IMR-90 (cell line): Measurements from ENCODE around the gene WFDC10A. TPM values are rescaled to one million over a fixed set of nuclear protein-coding genes. Genes with fewer than 3 reads are reported as not detected.

ENCODE experiments used
- ATAC-seq: fragments of 200-7000 bp; cut with Tn5 transposase; 2 replicates; pipeline ENCODE4 v1.9.1; 2020; ENCODE audit warnings: low read depth, mild to moderate bottlenecking, moderate library complexity
- BruUV-seq: library from RNA; stranded (reverse); fragments of 400-500 nt; replicated peaks from 2 replicates; lab custom pipeline; 2021; lab: Mats Ljungman, UMichigan
- CTCF ChIA-PET: fragments of 300-600 bp; formaldehyde crosslinking; extraction: SDS; loops from one replicate; lab custom pipeline; 2021; ENCODE audit warnings: antibody characterized with exemption; lab: Yijun Ruan, JAX
- POLR2A ChIA-PET: fragments of 300-600 bp; sonication (Branson Sonifier 250); formaldehyde crosslinking; loops from one replicate; lab custom pipeline; 2022; ENCODE audit warnings: antibody characterized with exemption; ENCODE audit not compliant: unreplicated experiment; lab: Charles Lee
- DNase-seq: peaks from one replicate; pipeline ENCODE4 v3.0.0; 2013
- H2AFZ ChIP-seq: replicated peaks from 2 replicates; pipeline ENCODE3; 2013; ENCODE audit warnings: low read length, mild to moderate bottlenecking; ENCODE audit not compliant: poor library complexity
- H2AK5ac ChIP-seq: 2 replicates; pipeline ENCODE4 v1.6.1; 2013; ENCODE audit warnings: low read depth, low read length, inconsistent platforms
- H2AK9ac ChIP-seq: replicated peaks from 2 replicates; pipeline ENCODE3; 2013; ENCODE audit warnings: mild to moderate bottlenecking, low read depth, low read length, moderate library complexity; ENCODE audit not compliant: poor library complexity
- H2BK120ac ChIP-seq: 2 replicates; pipeline ENCODE4 v1.6.1; 2013; ENCODE audit warnings: low read depth, low read length, inconsistent platforms
- H2BK15ac ChIP-seq: 3 replicates; pipeline ENCODE4 v1.6.1; 2013; ENCODE audit warnings: low read depth, low read length, inconsistent platforms
- H2BK20ac ChIP-seq: 2 replicates; pipeline ENCODE4 v1.6.1; 2013; ENCODE audit warnings: low read depth, mild to moderate bottlenecking, inconsistent platforms, low read length, moderate library complexity
- H2BK5ac ChIP-seq: 2 replicates; pipeline ENCODE4 v1.6.1; 2013; ENCODE audit warnings: mild to moderate bottlenecking, low read depth, low read length, inconsistent platforms; ENCODE audit not compliant: poor library complexity, severe bottlenecking
- H3K14ac ChIP-seq: replicated peaks from 2 replicates; pipeline ENCODE4 v1.6.1; 2013; ENCODE audit warnings: low read depth, low read length, inconsistent platforms
- H3K18ac ChIP-seq: 2 replicates; pipeline ENCODE4 v1.6.1; 2013; ENCODE audit warnings: low read depth, low read length, control low read depth
- H3K23ac ChIP-seq: 2 replicates; pipeline ENCODE4 v1.6.1; 2013; ENCODE audit warnings: low read depth, low read length, inconsistent platforms
- H3K27ac ChIP-seq: 2 replicates; pipeline ENCODE4 v1.5.1; 2013; ENCODE audit warnings: mild to moderate bottlenecking, control low read depth, low read length; ENCODE audit not compliant: insufficient read depth
- H3K27me3 ChIP-seq: 2 replicates; pipeline ENCODE4 v1.6.1; 2013; ENCODE audit warnings: low read length; ENCODE audit not compliant: control insufficient read depth, insufficient read depth
- H3K36me3 ChIP-seq: 2 replicates; pipeline ENCODE4 v1.6.1; 2013; ENCODE audit warnings: low read length, mixed read lengths; ENCODE audit not compliant: control insufficient read depth, insufficient read depth
- H3K4ac ChIP-seq: 2 replicates; pipeline ENCODE4 v1.6.1; 2013; ENCODE audit warnings: low read depth, low read length, inconsistent platforms
- H3K4me1 ChIP-seq: 2 replicates; pipeline ENCODE4 v1.6.1; 2013; ENCODE audit warnings: low read length, mixed read lengths; ENCODE audit not compliant: control insufficient read depth, insufficient read depth
- H3K4me2 ChIP-seq: 2 replicates; pipeline ENCODE4 v1.6.1; 2013; ENCODE audit warnings: low read depth, mild to moderate bottlenecking, control low read depth, low read length, moderate library complexity
- H3K4me3 ChIP-seq: 2 replicates; pipeline ENCODE4 v1.5.1; 2013; ENCODE audit warnings: low read depth, mild to moderate bottlenecking, control low read depth, low read length, moderate library complexity; ENCODE audit not compliant: insufficient read depth
- H3K56ac ChIP-seq: 2 replicates; pipeline ENCODE4 v1.6.1; 2013; ENCODE audit warnings: low read length, inconsistent platforms; ENCODE audit not compliant: insufficient read depth; ENCODE audit errors: extremely low read depth
- H3K79me1 ChIP-seq, 2 experiments: 2 replicates each; pipeline ENCODE4 v1.6.1; 2013; ENCODE audit warnings: low read length in 2 of 2, inconsistent platforms in 1 of 2, low read depth in 1 of 2
- H3K9ac ChIP-seq: 2 replicates; pipeline ENCODE4 v1.6.1; 2013; ENCODE audit warnings: low read depth, low read length, control low read depth
- H3K9me1 ChIP-seq: 2 replicates; pipeline ENCODE4 v1.6.1; 2013; ENCODE audit warnings: low read length, inconsistent platforms; ENCODE audit not compliant: insufficient read depth
- H3K9me3 ChIP-seq: 2 replicates; pipeline ENCODE4 v1.6.1; 2013; ENCODE audit warnings: low read length; ENCODE audit not compliant: control insufficient read depth, insufficient read depth
- H4K20me1 ChIP-seq: 2 replicates; pipeline ENCODE4 v1.6.1; 2013; ENCODE audit warnings: low read length, inconsistent platforms; ENCODE audit not compliant: insufficient read depth
- H4K5ac ChIP-seq: 2 replicates; pipeline ENCODE4 v1.6.1; 2013; ENCODE audit warnings: mild to moderate bottlenecking, low read depth, low read length, control low read depth
- H4K8ac ChIP-seq, 2 experiments: 2 replicates each; pipeline ENCODE4 v1.6.1; 2013; ENCODE audit warnings: low read depth in 2 of 2, low read length in 2 of 2, control low read depth in 1 of 2, inconsistent platforms in 1 of 2
- H4K91ac ChIP-seq: 2 replicates; pipeline ENCODE4 v1.6.1; 2013; ENCODE audit warnings: low read depth, low read length, inconsistent platforms; ENCODE audit not compliant: insufficient read depth
- BHLHE40 ChIP-seq: fragments of 150-350 bp; IDR thresholded peaks from 2 replicates; pipeline ENCODE4 v1.6.1; 2016; ENCODE audit warnings: mild to moderate bottlenecking, low read depth, low read length
- CEBPB ChIP-seq: IDR thresholded peaks from 2 replicates; pipeline ENCODE4 v1.6.1; 2012; ENCODE audit warnings: low read depth, low read length, improper control_type of control experiment
- CHD1 ChIP-seq: IDR thresholded peaks from 2 replicates; pipeline ENCODE4 v1.6.1; 2012; ENCODE audit warnings: low read depth, low read length, improper control_type of control experiment
- CTCF ChIP-seq: conservative IDR thresholded peaks from 2 replicates; pipeline ENCODE4 v1.5.1; 2012; ENCODE audit warnings: mild to moderate bottlenecking, low read depth, low read length, improper control_type of control experiment
- ELK1 ChIP-seq: fragments of 150-350 bp; IDR thresholded peaks from 2 replicates; pipeline ENCODE4 v1.6.1; 2016; ENCODE audit warnings: low read depth, mild to moderate bottlenecking, low read length, moderate library complexity, borderline replicate concordance
- FOS ChIP-seq: fragments of 150-350 bp; IDR thresholded peaks from 2 replicates; pipeline ENCODE4 v1.6.1; 2016; ENCODE audit warnings: low read depth, low read length
- MAFK ChIP-seq: IDR thresholded peaks from 2 replicates; pipeline ENCODE4 v1.6.1; 2012; ENCODE audit warnings: low read depth, low read length, improper control_type of control experiment
- MAZ ChIP-seq: IDR thresholded peaks from 2 replicates; pipeline ENCODE4 v1.6.1; 2012; ENCODE audit warnings: low read depth, mild to moderate bottlenecking, low read length, improper control_type of control experiment, moderate library complexity, borderline replicate concordance
- MXI1 ChIP-seq: IDR thresholded peaks from 2 replicates; pipeline ENCODE4 v1.6.1; 2012; ENCODE audit warnings: low read depth, mild to moderate bottlenecking, low read length, moderate library complexity, borderline replicate concordance
- NFE2L2 ChIP-seq: fragments of 150-350 bp; IDR thresholded peaks from 2 replicates; pipeline ENCODE4 v1.6.1; 2016; ENCODE audit warnings: low read depth, mild to moderate bottlenecking, low read length
- POLR2A ChIP-seq: IDR thresholded peaks from 2 replicates; pipeline ENCODE4 v1.6.1; 2012; ENCODE audit warnings: mild to moderate bottlenecking, low read depth, low read length
- RAD21 ChIP-seq: IDR thresholded peaks from 2 replicates; pipeline ENCODE4 v1.6.1; 2012; ENCODE audit warnings: low read length, improper control_type of control experiment
- RCOR1 ChIP-seq: IDR thresholded peaks from 2 replicates; pipeline ENCODE4 v1.6.1; 2012; ENCODE audit warnings: mild to moderate bottlenecking, low read length, improper control_type of control experiment; ENCODE audit not compliant: insufficient replicate concordance
- RFX5 ChIP-seq: IDR thresholded peaks from 2 replicates; pipeline ENCODE4 v1.8.0; 2012; ENCODE audit warnings: low read depth, mild to moderate bottlenecking, low read length, moderate library complexity
- SMC3 ChIP-seq: fragments of 150-350 bp; IDR thresholded peaks from 2 replicates; pipeline ENCODE4 v1.6.1; 2016; ENCODE audit warnings: low read depth, mild to moderate bottlenecking, antibody characterized with exemption, low read length, moderate library complexity
- USF2 ChIP-seq: fragments of 150-350 bp; IDR thresholded peaks from 2 replicates; pipeline ENCODE4 v1.6.1; 2017; ENCODE audit warnings: mild to moderate bottlenecking, antibody characterized with exemption, low read length, low read depth
- WGBS, 2 experiments: methylation state at CpG; one replicate each; pipeline versions ENCODE4 v1.1.5 to v1.1.7; 2013; ENCODE audit warnings: missing lambda C conversion rate in 2 of 2; ENCODE audit not compliant: insufficient read length in 1 of 2; ENCODE audit errors: extremely low coverage in 2 of 2; 5-methylcytosine and 5-hydroxymethylcytosine counted together
- dilution Hi-C: fragments of 300-500 bp; cut with HindIII; formaldehyde crosslinking; loops from one replicate; pipeline ENCODE4 v1.14.3; 2018; ENCODE audit warnings: low sequenced_read_pairs; ENCODE audit not compliant: unreplicated experiment
- in situ Hi-C: fragments of 300-500 bp; cut with MboI; formaldehyde crosslinking; loops from 3 replicates; pipeline ENCODE4 v1.14.3; 2019; ENCODE audit warnings: low sequenced_read_pairs, inconsistent platforms, mixed read lengths
- intact Hi-C: fragments of 100-400 bp; cut with micrococcal nuclease; formaldehyde crosslinking; loops from 2 replicates; pipeline ENCODE4 v1.10.0; 2022
- polyA plus RNA-seq, 3 experiments: library from polyadenylated mRNA; depleted of rRNA; stranded (reverse); fragments of >200 nt; gene quantifications; 2 replicates each; pipeline ENCODE4 v1.2.3, GENCODE V29; 2012; ENCODE audit warnings: low replicate concordance in 1 of 3
- total RNA-seq: library from RNA; depleted of rRNA; stranded (reverse); fragments of >200 nt; gene quantifications from 2 replicates; pipeline ENCODE4 v1.2.3, GENCODE V29; 2012

WFDC10A gene
- total and polyA plus RNA-seq, 2 of the 4 experiments (the other 2 are of a cell fraction), result not detected

- Histone ChIP-seq H3K56ac (no peak overlapping the region), H3K4me1 (no peaks in the 10 kb centered on the region), H3K4me2 (no peak overlapping the region), H2AFZ (no peak overlapping the region), H2BK120ac (no peak overlapping the region), H4K20me1 (no peaks in the 10 kb centered on the region), H2BK20ac (no peak overlapping the region), H3K23ac (no peak overlapping the region), H4K91ac (no peak overlapping the region), H3K9me3 (no peaks in the 10 kb centered on the region), H3K27me3 (no peaks in the 10 kb centered on the region), H3K27ac (no peak overlapping the region), H4K5ac (no peak overlapping the region), H3K36me3 (no peaks in the 10 kb centered on the region), H2BK15ac (no peak overlapping the region), H3K14ac (no peak overlapping the region), H3K9me1 (no peaks in the 10 kb centered on the region), H3K18ac (no peak overlapping the region), H3K4me3 (no peak overlapping the region), H2BK5ac (no peak overlapping the region), H2AK9ac (no peak overlapping the region), H4K8ac (no peak overlapping the region), H3K79me1 (no peaks in the 10 kb centered on the region), H2AK5ac (no peak overlapping the region), H3K9ac (no peak overlapping the region), H3K4ac (no peak overlapping the region)
- no TSS peak for BruUV-seq
- dilution Hi-C loops, result no loop called here
- CTCF ChIA-PET, result no interaction called here
- POLR2A ChIA-PET, result no interaction called here
- in situ Hi-C loops, result no loop called here
- TF ChIP-seq ELK1 (no peak), USF2 (no peak), RFX5 (no peak), BHLHE40 (no peak), CTCF (no peak), CEBPB (no peak), RCOR1 (no peak), RAD21 (no peak), FOS (no peak), CHD1 (no peak), POLR2A (no peak), MAFK (no peak), NFE2L2 (no peak), MXI1 (no peak), SMC3 (no peak), MAZ (no peak)
- DNase-seq (no peak), ATAC-seq (no peak)
- intact Hi-C loops, result no loop called here
- WGBS, 2 experiments, result 73% methylated on average over 3 of the region's 6 CpGs; no CpG with 5 or more reads in 1 of the 2 experiments
These were observed 19.8 kb downstream of the WFDC10A start for GRCh38 chr20:45649312-45649863.
